Stimulated activated naive CD8-positive, alpha-beta T cell treated with anti-CD3 and anti-CD28 coated beads, Interleukin-15, Interleukin-2, amounts not matched to agents 100 ng/mL and 50 ng/mL, for 24 hours (primary cell): Measurements from ENCODE around the gene HRNR.
"Not testable (repeated sequence)": the region's sequence is repeated elsewhere in the genome, so short reads cannot be mapped to it uniquely, and the experiment has no call there.

Source experiments
- H3K27ac Mint-ChIP-seq: one replicate; pipeline ENCODE4 v1.8.0; 2021; ENCODE audit warnings: mild to moderate bottlenecking, mixed read lengths
- H3K27me3 Mint-ChIP-seq: one replicate; pipeline ENCODE4 v1.8.0; 2021; ENCODE audit warnings: mixed read lengths
- H3K36me3 Mint-ChIP-seq: one replicate; pipeline ENCODE4 v1.8.0; 2021; ENCODE audit warnings: low read depth, mixed read lengths
- H3K4me1 Mint-ChIP-seq: one replicate; pipeline ENCODE4 v1.8.0; 2021; ENCODE audit warnings: low read depth, mixed read lengths
- H3K4me3 Mint-ChIP-seq: one replicate; pipeline ENCODE4 v1.8.0; 2021; ENCODE audit warnings: mild to moderate bottlenecking, mixed read lengths
- H3K9me3 Mint-ChIP-seq: one replicate; pipeline ENCODE4 v1.8.0; 2021; ENCODE audit warnings: mixed read lengths

Gene HRNR

DNA sequence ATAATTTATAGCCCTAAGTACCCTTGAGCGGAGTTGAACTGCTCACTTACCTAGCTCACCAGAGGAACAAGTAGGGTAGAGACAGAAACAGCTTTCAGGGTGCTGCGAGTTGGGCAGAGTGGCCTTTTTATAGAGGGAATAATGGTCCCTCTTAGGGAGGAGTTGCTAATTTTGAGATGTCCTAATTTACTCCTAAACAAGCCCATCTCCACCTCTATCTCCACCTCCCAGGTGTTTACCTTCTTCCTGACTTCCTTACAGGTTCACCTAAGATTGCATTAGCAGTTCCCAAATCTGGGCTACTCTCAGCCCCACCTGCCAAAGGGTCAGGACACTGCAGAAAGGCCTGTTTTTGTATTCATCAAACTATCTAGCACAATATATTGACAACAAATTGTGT, at the start of gene HRNR:
HRNR (minus strand) TSS at position 101 of the 400 bp plus-strand sequence. CDS start 940 bp downstream, outside the sequence.
- no peaks in the 10 kb centered on the region for H3K4me1 Mint-ChIP-seq
- no peak within 1 kb of the TSS for H3K4me3 Mint-ChIP-seq
- H3K27ac Mint-ChIP-seq: no peak within 1 kb of the TSS
- H3K9me3 Mint-ChIP-seq: peaks cover under 1% of the 10 kb centered on the region
- no peaks in the 10 kb centered on the region for H3K36me3 Mint-ChIP-seq
- no peaks in the 10 kb centered on the region for H3K27me3 Mint-ChIP-seq

DNA sequence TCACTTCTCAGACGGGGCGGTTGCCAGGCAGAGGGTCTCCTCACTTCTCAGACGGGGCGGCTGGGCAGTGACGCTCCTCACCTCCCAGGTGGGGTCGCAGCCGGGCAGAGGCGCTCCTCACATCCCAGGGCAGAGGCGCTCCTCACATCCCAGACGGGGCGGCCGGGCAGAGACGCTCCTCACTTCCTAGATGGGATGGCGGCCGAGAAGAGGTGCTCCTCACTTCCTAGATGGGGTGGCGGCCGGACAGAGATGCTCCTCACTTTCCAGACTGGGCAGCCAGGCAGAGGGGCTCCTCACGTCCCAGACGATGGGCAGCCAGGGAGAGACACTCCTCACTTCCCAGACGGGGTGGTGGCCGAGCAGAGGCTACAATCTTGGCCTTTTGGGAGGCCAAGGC, 32.4 kb upstream of the HRNR start:
- not testable (repeated sequence) for H3K27me3 Mint-ChIP-seq

DNA sequence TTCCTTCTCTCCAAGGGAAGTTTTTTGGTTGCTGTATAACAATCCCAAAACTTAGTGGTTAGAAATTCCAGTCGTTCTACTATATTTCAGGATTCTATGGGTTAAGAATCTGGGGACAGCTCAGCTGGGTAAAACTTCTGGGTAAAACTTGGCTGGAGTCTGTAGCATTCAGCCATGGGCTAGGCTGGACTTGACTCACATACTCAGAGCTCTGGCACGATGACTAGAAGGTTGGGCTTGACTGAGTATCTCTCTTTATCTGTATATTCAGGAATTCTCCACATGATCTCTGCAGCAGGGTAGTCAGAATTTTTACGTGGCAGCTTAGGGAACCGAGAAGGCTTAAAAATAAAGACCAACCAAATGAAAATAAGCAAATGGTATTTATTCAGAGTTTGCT, 28.2 kb upstream of the HRNR start:
- Mint-ChIP-seq H3K36me3 (no peaks in the 10 kb centered on the region), H3K9me3 (no peaks in the 10 kb centered on the region), H3K4me1 (no peaks in the 10 kb centered on the region), H3K27ac (no peak overlapping the region), H3K4me3 (no peak overlapping the region), H3K27me3 (peaks cover 6% of the 10 kb centered on the region)

More for the DNA sequence above, 32.4 kb upstream of the HRNR start:
- not testable (repeated sequence) for H3K4me1 Mint-ChIP-seq, H3K36me3 Mint-ChIP-seq, H3K27ac Mint-ChIP-seq, H3K4me3 Mint-ChIP-seq, H3K9me3 Mint-ChIP-seq

DNA sequence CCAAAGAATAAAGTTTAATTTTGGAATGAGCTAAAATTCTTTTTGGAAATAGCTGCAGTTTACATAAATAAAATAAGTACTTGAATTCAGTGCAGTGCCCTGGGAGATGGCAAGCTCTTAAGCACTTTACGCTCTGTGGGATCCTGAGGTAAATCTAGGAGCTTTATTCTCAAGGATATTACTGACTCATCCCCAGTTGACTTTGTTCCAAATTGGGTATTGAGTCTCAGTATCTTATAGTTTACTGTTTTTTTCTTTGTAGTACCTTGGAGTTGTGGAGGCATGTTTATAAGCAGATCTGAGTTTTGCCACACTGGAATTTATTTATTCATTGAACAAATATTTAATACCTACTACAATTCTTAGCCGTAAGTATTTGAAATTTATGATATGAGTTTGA, 27.4 kb upstream of the HRNR start:
- Mint-ChIP-seq H3K9me3 (no peaks in the 10 kb centered on the region), H3K4me1 (no peaks in the 10 kb centered on the region), H3K27ac (no peak overlapping the region), H3K4me3 (no peak overlapping the region), H3K27me3 (peaks cover 6% of the 10 kb centered on the region), H3K36me3 (no peaks in the 10 kb centered on the region)

DNA sequence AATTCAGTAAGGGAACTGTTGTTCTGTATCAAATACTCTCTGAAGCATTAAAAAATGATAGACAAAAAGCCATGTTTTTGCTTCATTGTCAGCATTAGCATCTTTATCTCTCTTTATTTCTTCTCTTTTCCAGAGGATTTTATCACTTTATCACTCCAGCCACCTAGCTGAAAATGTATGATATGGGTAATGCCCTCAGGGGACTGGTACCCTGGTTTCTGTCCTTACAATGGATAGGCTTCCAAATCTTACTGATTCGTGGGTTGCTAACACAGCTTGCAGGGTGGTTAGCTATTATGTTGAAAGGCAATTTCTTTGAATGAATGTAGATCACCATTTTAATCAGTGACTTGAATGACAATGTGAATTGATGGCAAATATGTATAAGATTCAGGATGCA, 23.3 kb upstream of the HRNR start:
- H3K36me3 Mint-ChIP-seq: no peaks in the 10 kb centered on the region
- H3K9me3 Mint-ChIP-seq: no peaks in the 10 kb centered on the region
- H3K27me3 Mint-ChIP-seq: peaks cover 18% of the 10 kb centered on the region
- H3K27ac Mint-ChIP-seq: no peak overlapping the region
- H3K4me3 Mint-ChIP-seq: no peak overlapping the region
- no peaks in the 10 kb centered on the region for H3K4me1 Mint-ChIP-seq

DNA sequence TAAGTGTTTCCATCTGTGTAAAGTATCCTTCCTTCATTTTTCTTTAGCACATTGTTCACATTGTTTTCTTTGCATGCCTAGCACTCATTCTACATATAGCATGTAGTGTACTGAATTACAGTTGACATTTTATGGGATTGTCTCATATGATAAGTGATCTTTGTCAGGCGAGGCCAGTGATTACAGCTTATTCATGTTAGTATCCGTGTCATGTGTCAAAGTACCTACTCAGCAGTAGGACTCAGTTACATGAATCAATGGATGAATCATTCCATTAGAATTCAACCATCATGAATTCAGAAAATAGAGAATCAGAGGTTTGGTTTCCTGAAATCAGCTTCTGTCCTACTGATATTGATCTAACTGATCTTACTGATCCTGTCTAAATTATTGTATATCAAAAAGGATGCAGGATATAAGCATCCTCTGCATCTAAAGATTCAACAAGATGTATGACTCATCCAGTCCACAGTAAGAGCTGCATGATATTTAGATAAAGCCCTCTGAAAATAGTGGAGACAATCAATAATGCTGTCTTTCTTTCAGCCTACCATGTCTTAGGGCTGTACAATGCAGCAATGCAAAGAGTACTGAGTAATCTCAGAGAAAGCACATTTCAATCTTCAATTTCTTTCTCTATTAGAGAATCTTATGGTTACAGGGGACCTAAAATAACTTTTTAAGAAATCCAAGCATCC, 20.7 kb upstream of the HRNR start:
- H3K4me3 Mint-ChIP-seq: no peak overlapping the region
- H3K9me3 Mint-ChIP-seq: no peaks in the 10 kb centered on the region
- H3K36me3 Mint-ChIP-seq: no peaks in the 10 kb centered on the region
- no peaks in the 10 kb centered on the region for H3K4me1 Mint-ChIP-seq
- H3K27ac Mint-ChIP-seq: no peak overlapping the region
- peaks cover 26% of the 10 kb centered on the region for H3K27me3 Mint-ChIP-seq

DNA sequence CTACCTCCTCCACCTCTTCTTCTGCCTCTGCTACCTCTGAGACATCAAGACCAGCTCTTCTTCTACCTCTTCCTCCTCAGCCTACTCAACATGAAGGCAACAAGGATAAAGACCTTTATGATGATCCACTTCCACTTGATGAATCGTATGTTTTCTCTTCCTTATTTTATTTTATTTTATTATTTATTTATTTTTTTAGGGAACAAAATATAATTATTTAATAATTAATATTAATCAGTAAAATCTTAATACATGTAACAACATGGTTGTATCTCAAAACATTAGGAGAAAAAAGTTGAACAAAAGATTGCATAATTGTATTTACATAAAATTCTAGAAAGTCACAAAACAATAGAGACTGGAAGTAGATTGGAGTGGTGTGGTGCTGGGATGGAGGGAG, 13.1 kb upstream of the HRNR start:
- no peaks in the 10 kb centered on the region for H3K4me1 Mint-ChIP-seq
- H3K36me3 Mint-ChIP-seq: no peaks in the 10 kb centered on the region
- H3K27me3 Mint-ChIP-seq: peaks cover 25% of the 10 kb centered on the region
- H3K4me3 Mint-ChIP-seq: no peak overlapping the region
- no peaks in the 10 kb centered on the region for H3K9me3 Mint-ChIP-seq
- H3K27ac Mint-ChIP-seq: no peak overlapping the region

DNA sequence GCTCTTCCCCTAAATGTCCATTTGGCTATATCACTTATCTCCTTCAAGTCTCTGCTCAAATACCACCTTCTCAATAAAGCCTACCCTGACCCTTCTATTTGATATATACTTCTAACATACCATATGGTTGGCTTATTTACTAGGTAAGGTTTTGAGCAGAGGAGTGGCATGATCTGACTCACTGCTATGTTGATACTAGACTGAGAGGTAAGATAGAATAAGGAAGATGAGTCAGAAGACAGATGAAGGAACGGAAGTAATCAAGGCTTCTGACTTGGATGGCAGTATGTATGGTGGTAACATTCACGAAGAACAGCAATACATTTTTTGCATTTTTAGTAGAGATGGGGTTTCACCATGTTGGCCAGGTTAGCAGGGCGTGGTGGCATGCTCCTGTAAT, 4.8 kb upstream of the HRNR start:
- no peak overlapping the region for H3K4me3 Mint-ChIP-seq
- H3K4me1 Mint-ChIP-seq: no peaks in the 10 kb centered on the region
- H3K27me3 Mint-ChIP-seq: peaks cover 10% of the 10 kb centered on the region
- H3K36me3 Mint-ChIP-seq: no peaks in the 10 kb centered on the region
- H3K9me3 Mint-ChIP-seq: no peaks in the 10 kb centered on the region
- no peak overlapping the region for H3K27ac Mint-ChIP-seq

DNA sequence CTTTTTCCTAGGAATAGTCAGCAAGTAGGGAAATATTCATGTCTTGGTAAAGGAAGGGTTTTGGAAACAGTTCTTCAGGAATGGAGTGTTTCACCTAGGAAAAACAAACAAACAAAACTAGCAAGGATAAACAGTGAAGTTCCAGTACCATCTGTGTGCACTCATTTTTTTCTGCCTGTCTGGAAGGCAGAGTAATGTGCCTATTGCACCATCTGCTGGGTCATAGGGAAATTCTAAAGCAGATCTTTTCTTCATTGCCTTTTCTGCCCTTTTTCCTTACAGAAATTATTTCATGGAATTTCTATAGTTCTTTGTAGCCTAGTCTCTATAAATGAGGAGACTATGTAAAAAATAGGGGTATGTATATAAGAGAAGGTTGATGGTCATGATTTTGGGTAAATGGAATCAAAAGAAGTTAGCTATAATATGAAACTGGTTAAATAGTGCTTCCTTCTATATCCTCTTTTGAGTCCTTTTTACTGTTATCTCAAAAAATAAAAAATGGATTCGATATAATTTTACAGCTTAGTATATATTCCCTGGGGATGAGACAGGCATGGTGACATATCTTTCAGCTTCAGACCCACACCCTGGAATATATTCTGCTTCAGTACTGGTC, 3.4 kb upstream of the HRNR start:
- Mint-ChIP-seq H3K4me1 (no peaks in the 10 kb centered on the region), H3K9me3 (no peaks in the 10 kb centered on the region), H3K27ac (no peak overlapping the region), H3K27me3 (peaks cover 4% of the 10 kb centered on the region), H3K36me3 (no peaks in the 10 kb centered on the region), H3K4me3 (no peak overlapping the region)

DNA sequence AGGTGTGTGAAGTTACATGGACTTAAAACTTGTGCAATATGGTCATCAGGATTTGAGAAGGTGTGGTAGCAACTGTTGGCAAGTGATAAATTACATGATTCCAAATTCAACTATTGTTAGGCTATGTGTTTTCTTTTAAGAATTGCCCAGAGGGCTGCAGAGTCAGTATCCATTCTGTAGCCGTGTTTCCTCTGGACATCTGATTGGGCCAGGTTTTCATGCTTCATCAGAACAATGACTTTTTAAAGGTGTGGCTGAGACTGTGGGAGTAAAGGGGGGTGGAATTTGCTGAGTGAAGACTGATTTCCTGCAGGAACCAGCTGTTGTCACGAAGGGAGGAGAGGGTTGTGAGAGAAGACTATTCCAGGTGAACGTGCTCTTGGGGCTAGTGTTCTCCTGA, 1.7 kb upstream of the HRNR start:
- no peak overlapping the region for H3K27ac Mint-ChIP-seq
- no peak overlapping the region for H3K4me3 Mint-ChIP-seq
- no peaks in the 10 kb centered on the region for H3K27me3 Mint-ChIP-seq
- H3K36me3 Mint-ChIP-seq: no peaks in the 10 kb centered on the region
- no peaks in the 10 kb centered on the region for H3K4me1 Mint-ChIP-seq
- no peaks in the 10 kb centered on the region for H3K9me3 Mint-ChIP-seq

DNA sequence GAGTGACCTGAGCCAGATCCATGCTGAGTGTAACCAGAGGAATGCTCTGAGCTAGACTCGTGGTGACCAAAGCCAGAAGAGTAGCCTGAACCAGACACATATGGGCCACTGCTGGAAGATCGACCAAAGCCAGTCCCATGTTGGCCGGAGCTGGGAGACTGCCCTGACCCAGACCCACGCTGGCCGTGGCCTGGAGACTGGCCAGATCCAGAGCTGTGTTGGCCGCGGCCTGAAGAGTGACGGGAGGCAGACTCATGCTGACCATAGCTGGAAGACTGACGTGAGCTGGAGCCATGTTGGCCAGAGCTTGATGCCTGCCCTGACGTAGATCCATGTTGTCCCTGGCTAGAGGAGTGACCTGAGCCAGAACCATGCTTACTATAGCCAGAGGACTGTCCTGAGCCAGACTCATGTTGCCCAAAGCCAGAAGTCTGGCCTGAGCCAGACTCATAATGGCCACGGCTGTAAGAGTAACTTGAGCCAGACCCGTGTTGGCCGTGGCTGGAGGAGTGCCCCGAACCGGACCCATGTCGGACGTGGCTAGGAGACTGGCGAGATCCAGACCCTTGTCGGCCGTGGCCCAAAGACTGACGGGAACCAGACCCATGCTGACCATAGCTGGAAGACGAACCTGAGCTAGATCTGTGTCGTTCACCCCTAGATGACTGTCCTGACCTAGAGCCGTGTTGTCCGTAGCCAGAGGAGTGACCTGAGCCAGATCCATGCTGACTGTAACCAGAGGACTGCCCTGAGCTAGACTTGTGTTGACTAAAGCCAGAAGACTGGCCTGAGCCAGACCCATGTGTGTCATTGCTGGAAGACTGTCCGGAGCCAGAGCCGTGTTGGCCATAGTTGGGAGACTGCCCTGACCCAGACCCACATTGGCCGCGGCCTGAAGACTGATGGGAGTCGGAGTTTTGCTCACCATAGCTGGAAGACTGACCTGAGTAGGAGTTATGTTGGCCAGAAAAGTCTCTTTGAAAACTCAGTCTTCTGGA, 3.5 kb downstream of the HRNR start:
- Mint-ChIP-seq H3K9me3 (peaks cover 8% of the 10 kb centered on the region), H3K4me3 (no peak overlapping the region)

DNA sequence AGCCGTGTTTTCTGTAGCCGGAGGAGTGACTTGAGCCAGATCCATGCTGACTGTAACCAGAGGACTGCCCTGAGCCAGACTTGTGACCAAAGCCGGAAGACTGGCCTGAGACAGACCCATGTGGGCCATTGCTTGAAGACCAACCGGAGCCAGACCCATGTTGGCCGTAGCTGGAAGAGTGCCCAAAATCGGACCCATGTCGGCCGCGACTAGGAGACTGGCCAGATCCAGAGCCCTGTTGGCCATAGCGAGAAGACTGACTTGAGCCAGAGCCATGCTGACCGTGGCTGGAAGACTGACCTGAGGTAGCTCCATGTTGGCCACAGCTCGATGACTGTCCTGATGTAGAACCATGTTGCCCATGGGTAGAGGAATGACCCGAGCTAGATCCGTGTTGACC, 4.6 kb downstream of the HRNR start:
- not testable (repeated sequence) for H3K27me3 Mint-ChIP-seq, H3K4me1 Mint-ChIP-seq, H3K27ac Mint-ChIP-seq, H3K9me3 Mint-ChIP-seq, H3K36me3 Mint-ChIP-seq, H3K4me3 Mint-ChIP-seq

More for the DNA sequence above, 3.5 kb downstream of the HRNR start:
- no peak overlapping the region for H3K27ac Mint-ChIP-seq
- no peaks in the 10 kb centered on the region for H3K36me3 Mint-ChIP-seq
- H3K27me3 Mint-ChIP-seq: no peaks in the 10 kb centered on the region
- H3K4me1 Mint-ChIP-seq: no peaks in the 10 kb centered on the region

DNA sequence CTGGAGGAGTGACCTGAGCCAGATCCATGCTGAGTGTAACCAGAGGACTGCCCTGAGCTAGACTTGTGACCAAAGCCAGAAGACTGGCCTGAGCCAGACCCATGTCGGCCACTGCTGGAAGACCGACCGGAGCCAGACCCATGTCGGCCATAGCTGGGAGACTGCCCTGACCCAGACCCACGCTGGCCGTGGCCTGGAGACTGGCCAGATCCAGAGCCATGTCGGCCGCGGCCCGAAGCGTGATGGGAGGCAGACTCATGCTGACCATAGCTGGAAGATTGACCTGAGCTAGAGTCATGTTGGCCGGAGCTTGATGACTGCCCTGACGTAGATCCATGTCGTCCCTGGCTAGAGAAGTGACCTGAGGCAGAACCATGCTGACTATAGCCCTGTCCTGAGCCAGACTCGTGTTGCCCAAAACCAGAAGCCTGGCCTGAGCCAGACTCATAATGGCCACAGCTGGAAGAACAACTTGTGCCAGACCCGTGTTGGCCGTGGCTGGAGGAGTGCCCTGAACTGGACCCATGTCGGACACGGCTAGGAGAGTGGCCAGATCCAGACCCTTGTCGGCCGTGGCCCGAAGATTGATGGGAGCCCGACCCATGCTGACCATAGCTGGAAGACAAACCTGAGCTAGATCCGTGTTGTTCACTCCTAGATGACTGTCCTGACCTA, 5.1 kb downstream of the HRNR start:
- no peak overlapping the region for H3K27ac Mint-ChIP-seq
- H3K27me3 Mint-ChIP-seq: no peaks in the 10 kb centered on the region
- H3K36me3 Mint-ChIP-seq: no peaks in the 10 kb centered on the region
- H3K9me3 Mint-ChIP-seq: peaks cover 8% of the 10 kb centered on the region
- no peaks in the 10 kb centered on the region for H3K4me1 Mint-ChIP-seq
- no peak overlapping the region for H3K4me3 Mint-ChIP-seq

DNA sequence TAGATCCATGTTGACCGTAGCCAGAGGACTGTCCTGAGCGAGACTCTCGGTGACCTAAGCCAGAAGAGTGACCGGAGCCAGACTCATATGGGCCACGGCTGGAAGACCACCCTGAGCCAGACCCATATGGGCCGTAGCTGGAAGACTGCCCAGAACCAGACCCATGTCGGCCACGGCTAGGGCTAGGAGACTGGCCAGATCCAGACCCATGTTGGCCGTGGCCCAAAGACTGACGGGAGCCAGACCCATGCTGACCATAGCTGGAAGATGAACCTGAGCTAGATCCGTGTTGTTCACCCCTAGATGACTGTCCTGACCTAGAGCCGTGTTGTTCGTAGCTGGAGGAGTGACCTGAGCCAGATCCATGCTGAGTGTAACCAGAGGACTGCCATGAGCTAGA, 8.4 kb downstream of the HRNR start:
- not testable (repeated sequence) for H3K4me1 Mint-ChIP-seq, H3K9me3 Mint-ChIP-seq, H3K27ac Mint-ChIP-seq, H3K27me3 Mint-ChIP-seq, H3K36me3 Mint-ChIP-seq, H3K4me3 Mint-ChIP-seq

DNA sequence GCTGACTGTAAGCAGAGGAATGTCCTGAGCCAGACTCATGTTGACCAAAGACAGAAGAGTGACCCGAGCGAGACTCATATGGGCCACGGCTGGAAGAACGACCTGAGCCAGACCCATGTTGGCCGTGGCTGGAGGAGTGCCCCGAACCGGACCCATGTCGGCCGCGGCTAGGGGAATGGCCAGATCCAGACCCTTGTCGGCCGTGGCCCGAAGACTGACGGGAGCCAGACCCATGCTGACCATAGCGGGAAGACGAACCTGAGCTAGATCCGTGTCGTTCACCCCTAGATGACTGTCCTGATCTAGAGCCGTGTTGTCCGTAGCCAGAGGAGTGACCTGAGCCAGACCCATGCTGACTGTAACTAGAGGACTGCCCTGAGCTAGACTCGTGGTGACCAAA, 9.1 kb downstream of the HRNR start:
- not testable (repeated sequence) for H3K4me1 Mint-ChIP-seq, H3K4me3 Mint-ChIP-seq, H3K27ac Mint-ChIP-seq, H3K9me3 Mint-ChIP-seq, H3K36me3 Mint-ChIP-seq, H3K27me3 Mint-ChIP-seq
